LNCaP clone FGC (cell line): Measurements from ENCODE around the gene ZNF554.
A peak's percentile ranks its signal among the peaks of the same experiment; 100 is the strongest.
"Not testable (repeated sequence)": the region's sequence is repeated elsewhere in the genome, so short reads cannot be mapped to it uniquely, and the experiment has no call there.

ENCODE experiments used
- DNase-seq: peaks from one replicate; pipeline ENCODE4 v3.0.0-alpha.2; 2011; ENCODE audit warnings: low read depth
- H3K4me3 ChIP-seq: 2 replicates; pipeline ENCODE4 v1.5.1; 2011; ENCODE audit warnings: mild to moderate bottlenecking, low read depth, low read length, control low read depth
- TF ChIP-seq, protein P1 (sequence below): IDR thresholded peaks from 2 replicates; pipeline ENCODE4 v1.5.1; 2012; ENCODE audit warnings: mild to moderate bottlenecking; ENCODE audit not compliant: control insufficient read depth, insufficient read depth; ENCODE audit errors: extremely low read depth

Gene ZNF554

DNA sequence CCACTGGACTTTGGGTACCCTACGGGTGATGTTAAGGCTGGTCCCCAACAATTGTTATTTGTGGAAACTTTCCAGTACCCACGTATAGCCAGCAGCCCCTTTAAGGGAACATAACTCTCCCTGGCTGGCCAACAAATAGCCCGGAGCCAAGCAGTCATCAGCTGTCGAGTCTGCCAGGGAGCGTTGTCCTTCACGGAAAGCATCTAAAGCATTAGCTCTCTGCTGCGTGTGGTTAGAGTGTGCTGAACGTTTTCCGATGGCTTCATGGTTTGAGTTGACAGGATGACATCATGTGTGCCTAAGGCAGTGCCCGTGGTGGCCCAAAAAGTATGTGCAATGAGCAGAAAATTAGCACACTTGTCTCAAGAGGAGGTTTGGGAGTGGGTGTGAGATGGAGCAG is 44.1 kb downstream of the ZNF554 start:
- no peak for DNase-seq
- TF ChIP-seq, protein P1, sequence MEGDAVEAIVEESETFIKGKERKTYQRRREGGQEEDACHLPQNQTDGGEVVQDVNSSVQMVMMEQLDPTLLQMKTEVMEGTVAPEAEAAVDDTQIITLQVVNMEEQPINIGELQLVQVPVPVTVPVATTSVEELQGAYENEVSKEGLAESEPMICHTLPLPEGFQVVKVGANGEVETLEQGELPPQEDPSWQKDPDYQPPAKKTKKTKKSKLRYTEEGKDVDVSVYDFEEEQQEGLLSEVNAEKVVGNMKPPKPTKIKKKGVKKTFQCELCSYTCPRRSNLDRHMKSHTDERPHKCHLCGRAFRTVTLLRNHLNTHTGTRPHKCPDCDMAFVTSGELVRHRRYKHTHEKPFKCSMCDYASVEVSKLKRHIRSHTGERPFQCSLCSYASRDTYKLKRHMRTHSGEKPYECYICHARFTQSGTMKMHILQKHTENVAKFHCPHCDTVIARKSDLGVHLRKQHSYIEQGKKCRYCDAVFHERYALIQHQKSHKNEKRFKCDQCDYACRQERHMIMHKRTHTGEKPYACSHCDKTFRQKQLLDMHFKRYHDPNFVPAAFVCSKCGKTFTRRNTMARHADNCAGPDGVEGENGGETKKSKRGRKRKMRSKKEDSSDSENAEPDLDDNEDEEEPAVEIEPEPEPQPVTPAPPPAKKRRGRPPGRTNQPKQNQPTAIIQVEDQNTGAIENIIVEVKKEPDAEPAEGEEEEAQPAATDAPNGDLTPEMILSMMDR, result no peak

DNA sequence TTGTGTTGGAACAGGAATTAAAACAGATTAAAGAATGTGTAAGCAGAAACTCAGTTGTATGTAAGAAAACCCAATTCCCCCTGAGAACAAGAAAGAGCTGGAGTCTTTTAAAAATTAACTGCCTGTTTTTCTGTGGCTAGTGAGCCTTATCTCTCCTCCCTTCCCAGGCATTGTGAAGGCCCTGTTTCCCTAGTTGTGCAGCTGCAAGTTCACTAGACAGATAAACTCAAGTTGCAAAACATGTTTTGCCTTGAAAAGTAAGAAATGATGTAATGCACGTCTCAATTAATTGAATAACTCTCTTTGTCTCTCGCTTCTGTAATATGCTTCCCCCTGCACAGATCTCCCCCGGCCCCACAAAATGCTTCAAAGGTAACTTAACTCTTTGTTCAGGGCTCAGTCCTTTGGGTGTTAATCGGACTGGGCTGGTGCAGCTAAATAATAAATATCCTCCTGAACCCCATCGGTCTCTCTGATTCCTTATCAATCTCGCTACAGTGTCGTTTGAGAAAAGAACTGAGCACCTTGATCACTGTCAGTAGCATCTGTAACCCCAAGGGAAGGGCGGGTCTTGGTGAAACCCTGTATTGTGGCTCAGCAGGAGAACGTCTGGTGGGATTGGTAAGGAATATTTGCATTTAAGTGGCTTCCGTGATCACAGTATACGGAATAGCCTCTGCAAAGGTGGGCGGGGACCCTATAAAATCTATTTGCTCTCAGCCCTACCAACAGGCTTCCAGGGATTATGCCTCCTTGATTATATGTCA is 45.8 kb downstream of the ZNF554 start:
- TF ChIP-seq, protein P1, result no peak
- no peak overlapping the region for H3K4me3 ChIP-seq
- DNase-seq, result no peak

More for the DNA sequence above, 44.1 kb downstream of the ZNF554 start:
- no peak overlapping the region for H3K4me3 ChIP-seq

DNA sequence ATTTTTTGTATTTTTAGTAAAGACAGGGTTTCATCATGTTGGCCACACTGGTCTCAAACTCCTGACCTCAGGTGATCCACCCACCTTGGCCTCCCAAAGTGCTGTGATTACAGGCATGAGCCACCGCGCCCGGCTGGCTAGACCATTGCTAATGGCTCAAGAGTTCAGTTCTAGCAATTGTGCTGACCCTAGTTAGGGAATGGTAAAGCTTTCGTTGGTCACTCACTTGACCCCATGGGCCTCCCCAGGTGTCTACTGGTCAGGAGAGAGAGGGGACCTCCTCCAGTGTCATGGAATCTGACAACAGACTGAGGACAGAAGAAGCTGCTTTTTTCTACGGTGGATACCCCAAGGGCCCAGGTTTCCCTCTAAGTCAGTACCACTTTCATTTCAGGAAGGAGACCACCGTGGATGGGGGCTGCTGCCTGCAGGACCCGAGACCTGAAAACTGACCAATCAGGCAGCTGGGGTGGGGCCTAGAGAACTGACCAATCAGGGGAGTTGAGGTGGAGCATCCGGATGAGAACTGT is 46.9 kb downstream of the ZNF554 start:
- H3K4me3 ChIP-seq, result no peak overlapping the region
- DNase-seq, result no peak
- TF ChIP-seq, protein P1, result no peak

- DNase-seq, result peak; percentile 59
- TF ChIP-seq, protein P1, result no peak
- H3K4me3 ChIP-seq, result peak within 1 kb of the TSS; percentile 37
Measured at GRCh38 chr19:2867025-2867991, 47.6 kb downstream of the ZNF554 start, which contains the start of gene ZNF556. TSS of gene ZNF556 (plus strand) at chr19:2867335. CDS start at chr19:2867422, 87 bp downstream.

DNA sequence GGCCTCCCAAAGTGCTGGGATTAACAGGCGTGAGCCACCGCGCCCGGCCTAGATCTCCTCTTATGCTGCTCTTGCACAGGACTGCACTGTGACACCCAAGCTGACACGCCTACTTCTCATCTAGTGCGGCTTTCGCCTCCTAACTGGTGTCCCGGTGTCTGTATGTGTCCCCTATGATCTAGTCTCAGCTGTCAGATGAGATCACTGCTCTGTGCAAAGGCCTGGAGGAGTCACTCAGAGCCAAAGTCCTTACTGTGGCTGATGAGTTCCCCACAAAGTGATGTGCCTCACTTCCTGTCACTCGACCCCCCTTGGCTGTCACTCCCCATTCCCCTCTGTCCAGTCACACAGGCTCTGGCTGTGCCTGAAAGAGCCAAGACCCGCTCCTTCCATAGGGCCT is 50.0 kb downstream of the ZNF554 start:
- no peak overlapping the region for H3K4me3 ChIP-seq
- TF ChIP-seq, protein P1, result no peak
- no peak for DNase-seq

GRCh38 chr19:2872175-2872574 is 52.5 kb downstream of the ZNF554 start:
- not testable (repeated sequence) for H3K4me3 ChIP-seq, DNase-seq
